IMR-90 (cell line): Measurements from ENCODE around the gene GATA5. TPM values are rescaled to one million over a fixed set of nuclear protein-coding genes. Genes with fewer than 3 reads are reported as not detected.

Experiments
- ATAC-seq: fragments of 200-7000 bp; cut with Tn5 transposase; 2 replicates; pipeline ENCODE4 v1.9.1; 2020; ENCODE audit warnings: low read depth, mild to moderate bottlenecking, moderate library complexity
- BruUV-seq: library from RNA; stranded (reverse); fragments of 400-500 nt; replicated peaks from 2 replicates; lab custom pipeline; 2021; lab: Mats Ljungman, UMichigan
- CTCF ChIA-PET: fragments of 300-600 bp; formaldehyde crosslinking; extraction: SDS; loops from one replicate; lab custom pipeline; 2021; ENCODE audit warnings: antibody characterized with exemption; lab: Yijun Ruan, JAX
- POLR2A ChIA-PET: fragments of 300-600 bp; sonication (Branson Sonifier 250); formaldehyde crosslinking; loops from one replicate; lab custom pipeline; 2022; ENCODE audit warnings: antibody characterized with exemption; ENCODE audit not compliant: unreplicated experiment; lab: Charles Lee
- DNase-seq: peaks from one replicate; pipeline ENCODE4 v3.0.0; 2013
- H2AFZ ChIP-seq: replicated peaks from 2 replicates; pipeline ENCODE3; 2013; ENCODE audit warnings: low read length, mild to moderate bottlenecking; ENCODE audit not compliant: poor library complexity
- H2AK5ac ChIP-seq: 2 replicates; pipeline ENCODE4 v1.6.1; 2013; ENCODE audit warnings: low read depth, low read length, inconsistent platforms
- H2AK9ac ChIP-seq: replicated peaks from 2 replicates; pipeline ENCODE3; 2013; ENCODE audit warnings: mild to moderate bottlenecking, low read depth, low read length, moderate library complexity; ENCODE audit not compliant: poor library complexity
- H2BK120ac ChIP-seq: 2 replicates; pipeline ENCODE4 v1.6.1; 2013; ENCODE audit warnings: low read depth, low read length, inconsistent platforms
- H2BK15ac ChIP-seq: 3 replicates; pipeline ENCODE4 v1.6.1; 2013; ENCODE audit warnings: low read depth, low read length, inconsistent platforms
- H2BK20ac ChIP-seq: 2 replicates; pipeline ENCODE4 v1.6.1; 2013; ENCODE audit warnings: low read depth, mild to moderate bottlenecking, inconsistent platforms, low read length, moderate library complexity
- H2BK5ac ChIP-seq: 2 replicates; pipeline ENCODE4 v1.6.1; 2013; ENCODE audit warnings: mild to moderate bottlenecking, low read depth, low read length, inconsistent platforms; ENCODE audit not compliant: poor library complexity, severe bottlenecking
- H3K14ac ChIP-seq: replicated peaks from 2 replicates; pipeline ENCODE4 v1.6.1; 2013; ENCODE audit warnings: low read depth, low read length, inconsistent platforms
- H3K18ac ChIP-seq: 2 replicates; pipeline ENCODE4 v1.6.1; 2013; ENCODE audit warnings: low read depth, low read length, control low read depth
- H3K23ac ChIP-seq: 2 replicates; pipeline ENCODE4 v1.6.1; 2013; ENCODE audit warnings: low read depth, low read length, inconsistent platforms
- H3K27ac ChIP-seq: 2 replicates; pipeline ENCODE4 v1.5.1; 2013; ENCODE audit warnings: mild to moderate bottlenecking, control low read depth, low read length; ENCODE audit not compliant: insufficient read depth
- H3K27me3 ChIP-seq: 2 replicates; pipeline ENCODE4 v1.6.1; 2013; ENCODE audit warnings: low read length; ENCODE audit not compliant: control insufficient read depth, insufficient read depth
- H3K36me3 ChIP-seq: 2 replicates; pipeline ENCODE4 v1.6.1; 2013; ENCODE audit warnings: low read length, mixed read lengths; ENCODE audit not compliant: control insufficient read depth, insufficient read depth
- H3K4ac ChIP-seq: 2 replicates; pipeline ENCODE4 v1.6.1; 2013; ENCODE audit warnings: low read depth, low read length, inconsistent platforms
- H3K4me1 ChIP-seq: 2 replicates; pipeline ENCODE4 v1.6.1; 2013; ENCODE audit warnings: low read length, mixed read lengths; ENCODE audit not compliant: control insufficient read depth, insufficient read depth
- H3K4me2 ChIP-seq: 2 replicates; pipeline ENCODE4 v1.6.1; 2013; ENCODE audit warnings: low read depth, mild to moderate bottlenecking, control low read depth, low read length, moderate library complexity
- H3K4me3 ChIP-seq: 2 replicates; pipeline ENCODE4 v1.5.1; 2013; ENCODE audit warnings: low read depth, mild to moderate bottlenecking, control low read depth, low read length, moderate library complexity; ENCODE audit not compliant: insufficient read depth
- H3K56ac ChIP-seq: 2 replicates; pipeline ENCODE4 v1.6.1; 2013; ENCODE audit warnings: low read length, inconsistent platforms; ENCODE audit not compliant: insufficient read depth; ENCODE audit errors: extremely low read depth
- H3K79me1 ChIP-seq, 2 experiments: 2 replicates each; pipeline ENCODE4 v1.6.1; 2013; ENCODE audit warnings: low read length in 2 of 2, inconsistent platforms in 1 of 2, low read depth in 1 of 2
- H3K9ac ChIP-seq: 2 replicates; pipeline ENCODE4 v1.6.1; 2013; ENCODE audit warnings: low read depth, low read length, control low read depth
- H3K9me1 ChIP-seq: 2 replicates; pipeline ENCODE4 v1.6.1; 2013; ENCODE audit warnings: low read length, inconsistent platforms; ENCODE audit not compliant: insufficient read depth
- H3K9me3 ChIP-seq: 2 replicates; pipeline ENCODE4 v1.6.1; 2013; ENCODE audit warnings: low read length; ENCODE audit not compliant: control insufficient read depth, insufficient read depth
- H4K20me1 ChIP-seq: 2 replicates; pipeline ENCODE4 v1.6.1; 2013; ENCODE audit warnings: low read length, inconsistent platforms; ENCODE audit not compliant: insufficient read depth
- H4K5ac ChIP-seq: 2 replicates; pipeline ENCODE4 v1.6.1; 2013; ENCODE audit warnings: mild to moderate bottlenecking, low read depth, low read length, control low read depth
- H4K8ac ChIP-seq, 2 experiments: 2 replicates each; pipeline ENCODE4 v1.6.1; 2013; ENCODE audit warnings: low read depth in 2 of 2, low read length in 2 of 2, control low read depth in 1 of 2, inconsistent platforms in 1 of 2
- H4K91ac ChIP-seq: 2 replicates; pipeline ENCODE4 v1.6.1; 2013; ENCODE audit warnings: low read depth, low read length, inconsistent platforms; ENCODE audit not compliant: insufficient read depth
- BHLHE40 ChIP-seq: fragments of 150-350 bp; IDR thresholded peaks from 2 replicates; pipeline ENCODE4 v1.6.1; 2016; ENCODE audit warnings: mild to moderate bottlenecking, low read depth, low read length
- CEBPB ChIP-seq: IDR thresholded peaks from 2 replicates; pipeline ENCODE4 v1.6.1; 2012; ENCODE audit warnings: low read depth, low read length, improper control_type of control experiment
- CHD1 ChIP-seq: IDR thresholded peaks from 2 replicates; pipeline ENCODE4 v1.6.1; 2012; ENCODE audit warnings: low read depth, low read length, improper control_type of control experiment
- CTCF ChIP-seq: conservative IDR thresholded peaks from 2 replicates; pipeline ENCODE4 v1.5.1; 2012; ENCODE audit warnings: mild to moderate bottlenecking, low read depth, low read length, improper control_type of control experiment
- ELK1 ChIP-seq: fragments of 150-350 bp; IDR thresholded peaks from 2 replicates; pipeline ENCODE4 v1.6.1; 2016; ENCODE audit warnings: low read depth, mild to moderate bottlenecking, low read length, moderate library complexity, borderline replicate concordance
- FOS ChIP-seq: fragments of 150-350 bp; IDR thresholded peaks from 2 replicates; pipeline ENCODE4 v1.6.1; 2016; ENCODE audit warnings: low read depth, low read length
- MAFK ChIP-seq: IDR thresholded peaks from 2 replicates; pipeline ENCODE4 v1.6.1; 2012; ENCODE audit warnings: low read depth, low read length, improper control_type of control experiment
- MAZ ChIP-seq: IDR thresholded peaks from 2 replicates; pipeline ENCODE4 v1.6.1; 2012; ENCODE audit warnings: low read depth, mild to moderate bottlenecking, low read length, improper control_type of control experiment, moderate library complexity, borderline replicate concordance
- MXI1 ChIP-seq: IDR thresholded peaks from 2 replicates; pipeline ENCODE4 v1.6.1; 2012; ENCODE audit warnings: low read depth, mild to moderate bottlenecking, low read length, moderate library complexity, borderline replicate concordance
- NFE2L2 ChIP-seq: fragments of 150-350 bp; IDR thresholded peaks from 2 replicates; pipeline ENCODE4 v1.6.1; 2016; ENCODE audit warnings: low read depth, mild to moderate bottlenecking, low read length
- POLR2A ChIP-seq: IDR thresholded peaks from 2 replicates; pipeline ENCODE4 v1.6.1; 2012; ENCODE audit warnings: mild to moderate bottlenecking, low read depth, low read length
- RAD21 ChIP-seq: IDR thresholded peaks from 2 replicates; pipeline ENCODE4 v1.6.1; 2012; ENCODE audit warnings: low read length, improper control_type of control experiment
- RCOR1 ChIP-seq: IDR thresholded peaks from 2 replicates; pipeline ENCODE4 v1.6.1; 2012; ENCODE audit warnings: mild to moderate bottlenecking, low read length, improper control_type of control experiment; ENCODE audit not compliant: insufficient replicate concordance
- RFX5 ChIP-seq: IDR thresholded peaks from 2 replicates; pipeline ENCODE4 v1.8.0; 2012; ENCODE audit warnings: low read depth, mild to moderate bottlenecking, low read length, moderate library complexity
- SMC3 ChIP-seq: fragments of 150-350 bp; IDR thresholded peaks from 2 replicates; pipeline ENCODE4 v1.6.1; 2016; ENCODE audit warnings: low read depth, mild to moderate bottlenecking, antibody characterized with exemption, low read length, moderate library complexity
- USF2 ChIP-seq: fragments of 150-350 bp; IDR thresholded peaks from 2 replicates; pipeline ENCODE4 v1.6.1; 2017; ENCODE audit warnings: mild to moderate bottlenecking, antibody characterized with exemption, low read length, low read depth
- WGBS, 2 experiments: methylation state at CpG; one replicate each; pipeline versions ENCODE4 v1.1.5 to v1.1.7; 2013; ENCODE audit warnings: missing lambda C conversion rate in 2 of 2; ENCODE audit not compliant: insufficient read length in 1 of 2; ENCODE audit errors: extremely low coverage in 2 of 2; 5-methylcytosine and 5-hydroxymethylcytosine counted together
- dilution Hi-C: fragments of 300-500 bp; cut with HindIII; formaldehyde crosslinking; loops from one replicate; pipeline ENCODE4 v1.14.3; 2018; ENCODE audit warnings: low sequenced_read_pairs; ENCODE audit not compliant: unreplicated experiment
- in situ Hi-C: fragments of 300-500 bp; cut with MboI; formaldehyde crosslinking; loops from 3 replicates; pipeline ENCODE4 v1.14.3; 2019; ENCODE audit warnings: low sequenced_read_pairs, inconsistent platforms, mixed read lengths
- intact Hi-C: fragments of 100-400 bp; cut with micrococcal nuclease; formaldehyde crosslinking; loops from 2 replicates; pipeline ENCODE4 v1.10.0; 2022
- polyA plus RNA-seq, 3 experiments: library from polyadenylated mRNA; depleted of rRNA; stranded (reverse); fragments of >200 nt; gene quantifications; 2 replicates each; pipeline ENCODE4 v1.2.3, GENCODE V29; 2012; ENCODE audit warnings: low replicate concordance in 1 of 3
- total RNA-seq: library from RNA; depleted of rRNA; stranded (reverse); fragments of >200 nt; gene quantifications from 2 replicates; pipeline ENCODE4 v1.2.3, GENCODE V29; 2012

Gene GATA5
- total and polyA plus RNA-seq, 2 of the 4 experiments (the other 2 are of a cell fraction), result not detected

- Histone ChIP-seq H3K79me1 (no peaks in the 10 kb centered on the region), H3K4me2 (no peak overlapping the region), H2BK20ac (no peak overlapping the region), H3K9me1 (no peaks in the 10 kb centered on the region), H4K8ac (no peak overlapping the region), H3K23ac (no peak overlapping the region), H4K5ac (no peak overlapping the region), H2BK120ac (no peak overlapping the region), H3K9me3 (no peaks in the 10 kb centered on the region), H3K4ac (no peak overlapping the region), H4K91ac (no peak overlapping the region), H2BK15ac (no peak overlapping the region), H3K4me3 (no peak overlapping the region), H3K56ac (no peak overlapping the region), H3K14ac (no peak overlapping the region), H2AK9ac (no peak overlapping the region), H3K9ac (no peak overlapping the region), H3K36me3 (no peaks in the 10 kb centered on the region), H2BK5ac (no peak overlapping the region), H3K4me1 (no peaks in the 10 kb centered on the region), H4K20me1 (no peaks in the 10 kb centered on the region; the same call in 1 of the 2 replicates), H2AFZ (peak overlapping the region; percentile 21), H2AK5ac (no peak overlapping the region), H3K18ac (no peak overlapping the region), H3K27ac (no peak overlapping the region), H3K27me3 (peaks cover 52% of the 10 kb centered on the region)
- ATAC-seq (no peak), DNase-seq (no peak)
- BruUV-seq, result no TSS peak
- intact Hi-C loops, result no loop called here
- dilution Hi-C loops, result no loop called here
- in situ Hi-C loops, result no loop called here
- WGBS, 2 experiments, result 68% methylated on average over 9 of the region's 18 CpGs; no CpG with 5 or more reads in 1 of the 2 experiments
- POLR2A ChIA-PET, result interaction anchor here (0.9 kb wide), 1 partner anchor 10 kb away, joined by 3 read pairs; no protein-coding TSS in a partner anchor
- CTCF ChIA-PET, result interaction anchor here (0.7 kb wide), 1 partner anchor 9 kb away, joined by 6 read pairs; no protein-coding TSS in a partner anchor
- no peak for TF ChIP-seq RFX5
- no peak for TF ChIP-seq ELK1
- no peak for TF ChIP-seq NFE2L2
- no peak for TF ChIP-seq POLR2A
- TF ChIP-seq MXI1, result no peak
- no peak for TF ChIP-seq SMC3
- no peak for TF ChIP-seq RAD21
- no peak for TF ChIP-seq FOS
- no peak for TF ChIP-seq CTCF
- no peak for TF ChIP-seq CEBPB
- TF ChIP-seq BHLHE40, result no peak
- TF ChIP-seq CHD1, result no peak
- TF ChIP-seq RCOR1, result no peak
- no peak for TF ChIP-seq USF2
- no peak for TF ChIP-seq MAZ
- TF ChIP-seq MAFK, result no peak
Observed at GRCh38 chr20:62522748-62523396, 47.1 kb upstream of the GATA5 start.
